ENCODE data around the gene DOCK2.

DOCK2 gene

DNA sequence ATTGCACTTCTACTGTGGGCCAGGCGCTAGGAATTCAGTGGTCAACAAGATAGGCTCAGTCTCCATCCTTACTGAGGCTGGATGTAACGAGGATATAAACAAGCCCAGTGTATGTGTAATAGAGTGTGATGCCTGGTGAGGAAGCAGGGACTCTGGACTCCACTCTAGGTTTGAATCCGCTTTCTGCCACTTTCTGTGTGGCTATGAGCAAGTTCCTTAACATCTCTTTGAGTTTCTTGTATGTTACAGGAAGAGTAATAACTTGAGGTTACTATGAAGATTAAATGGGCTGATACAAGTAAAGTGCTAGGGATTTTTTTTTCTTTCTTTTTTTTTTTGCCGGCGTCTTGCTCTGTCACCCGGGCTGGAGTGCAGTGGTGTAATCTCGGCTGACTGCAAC, 12.4 kb downstream of the DOCK2 start:
- no peak for DNase-seq (ENCODE audit: low read depth)
- TF ChIP-seq, protein P1, sequence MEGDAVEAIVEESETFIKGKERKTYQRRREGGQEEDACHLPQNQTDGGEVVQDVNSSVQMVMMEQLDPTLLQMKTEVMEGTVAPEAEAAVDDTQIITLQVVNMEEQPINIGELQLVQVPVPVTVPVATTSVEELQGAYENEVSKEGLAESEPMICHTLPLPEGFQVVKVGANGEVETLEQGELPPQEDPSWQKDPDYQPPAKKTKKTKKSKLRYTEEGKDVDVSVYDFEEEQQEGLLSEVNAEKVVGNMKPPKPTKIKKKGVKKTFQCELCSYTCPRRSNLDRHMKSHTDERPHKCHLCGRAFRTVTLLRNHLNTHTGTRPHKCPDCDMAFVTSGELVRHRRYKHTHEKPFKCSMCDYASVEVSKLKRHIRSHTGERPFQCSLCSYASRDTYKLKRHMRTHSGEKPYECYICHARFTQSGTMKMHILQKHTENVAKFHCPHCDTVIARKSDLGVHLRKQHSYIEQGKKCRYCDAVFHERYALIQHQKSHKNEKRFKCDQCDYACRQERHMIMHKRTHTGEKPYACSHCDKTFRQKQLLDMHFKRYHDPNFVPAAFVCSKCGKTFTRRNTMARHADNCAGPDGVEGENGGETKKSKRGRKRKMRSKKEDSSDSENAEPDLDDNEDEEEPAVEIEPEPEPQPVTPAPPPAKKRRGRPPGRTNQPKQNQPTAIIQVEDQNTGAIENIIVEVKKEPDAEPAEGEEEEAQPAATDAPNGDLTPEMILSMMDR (IDR thresholded peaks at IDR 0.05; ENCODE audit: low read length, missing control alignments), result no peak
- no peak overlapping the region for H3K4me3 ChIP-seq (replicated peaks; ENCODE audit: low read depth, low read length)

DNA sequence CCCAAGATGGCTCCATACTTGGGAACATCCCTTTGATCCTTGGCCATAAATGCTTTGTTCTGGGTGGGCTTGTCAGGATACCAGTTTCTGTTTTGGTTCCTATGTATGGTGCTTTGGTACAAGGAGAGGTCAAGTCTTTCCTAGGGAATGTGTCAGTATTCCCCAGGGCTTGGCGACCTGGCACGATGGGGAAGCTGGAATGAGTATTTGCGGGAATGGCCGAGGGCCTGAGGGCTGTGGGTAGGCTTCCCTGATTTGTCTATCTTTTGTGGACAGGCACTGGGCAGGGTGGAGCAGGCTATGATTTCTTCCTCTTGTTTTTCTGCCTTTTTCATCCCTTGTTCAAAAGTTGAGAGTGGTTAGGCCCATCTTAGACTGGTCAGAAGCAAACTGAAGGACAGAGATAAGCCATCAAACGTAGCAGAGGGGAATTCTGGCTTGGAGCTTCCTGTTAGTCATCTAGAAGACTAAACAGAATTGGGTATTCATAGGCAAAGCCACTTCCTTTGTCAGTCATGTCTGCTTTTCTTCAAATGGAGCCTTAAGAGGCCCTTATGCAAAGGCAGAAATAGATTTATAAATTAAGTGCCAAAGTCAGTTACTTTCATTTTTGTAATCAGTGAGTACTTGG, 13.7 kb downstream of the DOCK2 start:
- TF ChIP-seq, protein P1 (IDR thresholded peaks at IDR 0.05; ENCODE audit: low read length, missing control alignments), result no peak
- no peak overlapping the region for H3K4me3 ChIP-seq (replicated peaks; ENCODE audit: low read depth, low read length)
- DNase-seq (ENCODE audit: low read depth), result peak; percentile 77

DNA sequence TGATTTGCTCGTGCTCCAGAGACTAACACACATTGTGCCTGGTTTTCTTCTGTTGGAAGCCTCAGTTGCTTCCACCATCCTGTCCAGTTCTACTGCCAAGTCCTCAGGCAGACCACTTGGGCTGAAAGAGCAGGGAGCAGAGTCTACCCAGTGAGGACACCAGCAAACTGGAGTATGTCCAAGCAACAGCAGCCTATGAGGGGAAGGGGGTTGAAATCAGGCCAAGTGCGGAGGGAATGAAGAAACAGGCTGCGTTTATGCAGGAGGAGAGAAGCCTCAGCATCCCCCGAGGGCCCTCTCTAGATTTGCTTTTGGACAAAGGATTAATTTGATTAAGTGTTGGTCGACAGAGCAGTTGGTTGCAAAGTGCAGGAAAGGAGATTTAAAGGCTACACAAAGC, 14.5 kb downstream of the DOCK2 start:
- DNase-seq (ENCODE audit: low read depth), result peak; percentile 42
- TF ChIP-seq, protein P1 (IDR thresholded peaks at IDR 0.05; ENCODE audit: low read length, missing control alignments), result no peak
- no peak overlapping the region for H3K4me3 ChIP-seq (replicated peaks; ENCODE audit: low read depth, low read length)

DNA sequence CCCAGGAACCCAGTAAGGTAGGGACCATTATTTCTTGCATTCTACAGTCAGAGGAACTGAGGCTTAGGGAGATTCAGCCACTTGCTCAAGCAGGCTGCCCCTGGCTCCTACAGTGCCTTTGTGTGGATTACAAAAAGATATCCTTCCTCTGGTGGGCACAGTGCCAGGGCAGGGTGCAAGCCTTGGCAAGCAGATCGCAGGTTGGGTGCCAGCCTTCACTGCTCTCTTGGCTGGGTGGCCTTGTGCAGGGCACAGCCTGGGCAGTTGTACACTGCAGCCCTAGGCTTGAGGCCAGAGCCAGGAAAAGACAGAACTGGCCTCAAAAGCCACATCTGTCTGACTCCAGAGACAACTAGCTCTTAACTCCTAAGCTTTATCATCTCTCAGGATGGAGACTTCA, 15.0 kb downstream of the DOCK2 start:
- no peak overlapping the region for H3K4me3 ChIP-seq (replicated peaks; ENCODE audit: low read depth, low read length)
- TF ChIP-seq, protein P1 (IDR thresholded peaks at IDR 0.05; ENCODE audit: low read length, missing control alignments), result no peak
- no peak for DNase-seq (ENCODE audit: low read depth)

DNA sequence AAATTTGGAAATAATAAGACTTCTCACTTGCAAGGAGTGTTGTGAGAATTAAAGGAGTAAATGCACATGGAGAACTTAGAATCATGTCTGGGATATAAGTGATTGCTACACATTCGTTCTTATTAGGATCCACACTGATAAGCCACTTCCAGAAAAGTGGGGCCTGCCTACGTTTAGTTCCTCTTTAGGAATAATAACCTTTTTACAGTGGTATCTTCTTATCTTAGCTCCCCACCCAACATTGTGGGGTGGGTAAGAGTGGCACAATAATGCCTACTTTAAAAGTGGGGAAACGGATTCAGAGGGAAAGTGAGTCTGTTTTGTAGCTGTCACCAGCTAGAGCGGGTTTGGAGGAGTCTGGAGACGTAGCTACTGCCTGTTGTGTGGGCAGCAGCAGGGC, 16.0 kb downstream of the DOCK2 start:
- TF ChIP-seq, protein P1 (IDR thresholded peaks at IDR 0.05; ENCODE audit: low read length, missing control alignments), result no peak
- H3K4me3 ChIP-seq (replicated peaks; ENCODE audit: low read depth, low read length), result no peak overlapping the region
- DNase-seq (ENCODE audit: low read depth), result no peak

DNA sequence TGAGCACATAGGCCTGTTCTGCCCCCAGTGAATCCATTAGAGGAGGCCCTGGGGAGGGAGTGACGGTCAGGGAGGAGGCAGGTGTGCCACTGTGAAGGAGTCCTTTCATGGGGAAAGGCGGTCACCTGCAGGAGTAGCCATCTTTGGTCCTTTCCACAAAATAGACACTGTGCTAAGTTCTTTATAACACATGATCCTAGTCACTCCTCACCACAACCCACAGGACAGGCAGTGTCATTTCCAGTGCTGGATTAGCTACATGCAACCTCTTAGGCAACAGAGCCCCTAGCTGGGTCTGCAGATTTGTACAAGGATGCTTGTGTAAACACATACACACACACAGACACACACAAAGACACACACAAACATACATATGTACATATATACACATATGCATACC, 18.3 kb downstream of the DOCK2 start:
- TF ChIP-seq, protein P1 (IDR thresholded peaks at IDR 0.05; ENCODE audit: low read length, missing control alignments), result no peak
- H3K4me3 ChIP-seq (replicated peaks; ENCODE audit: low read depth, low read length), result no peak overlapping the region
- DNase-seq (ENCODE audit: low read depth), result no peak
